SK-MEL-5 (cell line): ENCODE measurements around the gene C6orf136. TPM values are rescaled to one million over a fixed set of nuclear protein-coding genes. Genes with fewer than 3 reads are reported as not detected.

ENCODE experiments used
- DNase-seq: peaks from one replicate; pipeline ENCODE4 v3.0.0-alpha.2; 2016; ENCODE audit warnings: low read depth, low spot score
- in situ Hi-C: cut with HindIII; loops from 2 replicates; pipeline ENCODE4 v1.10.0; 2016; ENCODE audit warnings: low sequenced_read_pairs, high pct_unique_total_duplicates, low pct_unique_long_range_greater_than_20kb
- total RNA-seq: library from RNA; depleted of rRNA; stranded (reverse); fragments of >200 nt; shearing (Covaris generic); gene quantifications from 2 replicates; pipeline ENCODE4 v1.2.3, GENCODE V29; 2014; rRNA removed

Gene C6orf136
- total RNA-seq, 1 experiment from 2014 or later, result 4.5 TPM

- in situ Hi-C loops, result no loop called here
- DNase-seq, result no peak
These were observed 44.4 kb downstream of the C6orf136 start for GRCh38 chr6:30691208-30691847.

GRCh38 chr6:30696432-30696831 is 49.5 kb downstream of the C6orf136 start:
- in situ Hi-C loops, result no loop called here
- DNase-seq, result no peak

- in situ Hi-C loops, result no loop called here
- peak; percentile 39 for DNase-seq
These were observed 53.4 kb downstream of the C6orf136 start for GRCh38 chr6:30700340-30700739.

Other genes starting within 250 kb of the C6orf136 start
- 174 and 181 TPM in 2 replicates for gene HLA-E, start 157.6 kb upstream of the C6orf136 start, total RNA-seq
- gene GNL1, start 90.6 kb upstream of the C6orf136 start, total RNA-seq, result 39.6 TPM in 2 replicates
- gene PRR3, start 89.8 kb upstream of the C6orf136 start, total RNA-seq, result 8.0 and 8.5 TPM in 2 replicates
- 44.5 and 50.0 TPM in 2 replicates for gene ABCF1, start 75.7 kb upstream of the C6orf136 start, total RNA-seq
- gene PPP1R10, start 29.9 kb upstream of the C6orf136 start, total RNA-seq, result 52.4 and 54.1 TPM in 2 replicates
- 126 and 141 TPM in 2 replicates for gene MRPS18B, start 29.3 kb upstream of the C6orf136 start, total RNA-seq
- 1.8 and 3.9 TPM in 2 replicates for gene ATAT1, start 20.3 kb upstream of the C6orf136 start, total RNA-seq
- gene DHX16, start 25.9 kb downstream of the C6orf136 start, total RNA-seq, result 38.3 and 41.6 TPM in 2 replicates
- gene PPP1R18, start 39.5 kb downstream of the C6orf136 start, total RNA-seq, result 15.5 and 18.5 TPM in 2 replicates
- gene NRM, start 43.9 kb downstream of the C6orf136 start, total RNA-seq, result 3.2 and 4.6 TPM in 2 replicates
- gene MDC1, start 70.1 kb downstream of the C6orf136 start, total RNA-seq, result 5.0 and 12.0 TPM in 2 replicates
- gene TUBB, start 73.2 kb downstream of the C6orf136 start, total RNA-seq, result 457 and 505 TPM in 2 replicates
- gene FLOT1, start 95.6 kb downstream of the C6orf136 start, total RNA-seq, result 159 and 182 TPM in 2 replicates
- 143 and 149 TPM in 2 replicates for gene IER3, start 97.4 kb downstream of the C6orf136 start, total RNA-seq
- 33.2 and 34.1 TPM in 2 replicates for gene DDR1, start 237.4 kb downstream of the C6orf136 start, total RNA-seq